Neural progenitor cell (in vitro differentiated cells): ENCODE measurements around the gene CEP164. TPM values are rescaled to one million over a fixed set of nuclear protein-coding genes. Genes with fewer than 3 reads are reported as not detected.

Experiments used
- DNase-seq: peaks from one replicate; pipeline ENCODE4 v3.0.0-alpha.2; 2016; ENCODE audit warnings: low spot score
- H2AFZ ChIP-seq: fragments of 200-600 bp; sonication (generic); replicated peaks from 2 replicates; pipeline ENCODE4 v1.6.1; 2016; ENCODE audit warnings: antibody characterized with exemption
- H3F3A ChIP-seq: fragments of 200-600 bp; sonication (generic); 2 replicates; pipeline ENCODE4 v1.6.1; 2016; ENCODE audit warnings: antibody characterized with exemption, low read depth
- H3K27ac ChIP-seq: fragments of 200-600 bp; sonication (generic); 2 replicates; pipeline ENCODE4 v1.5.1; 2016; ENCODE audit warnings: mild to moderate bottlenecking
- H3K27me3 ChIP-seq: fragments of 200-600 bp; sonication (generic); 2 replicates; pipeline ENCODE4 v1.6.1; 2016; ENCODE audit warnings: mild to moderate bottlenecking, moderate library complexity
- H3K36me3 ChIP-seq: fragments of 200-600 bp; sonication (generic); 2 replicates; pipeline ENCODE4 v1.5.1; 2016
- H3K4me1 ChIP-seq: fragments of 200-600 bp; sonication (generic); 2 replicates; pipeline ENCODE4 v1.6.1; 2016; ENCODE audit warnings: mixed run types
- H3K4me2 ChIP-seq: fragments of 200-600 bp; sonication (generic); 2 replicates; pipeline ENCODE4 v1.6.1; 2016
- H3K4me3 ChIP-seq: fragments of 200-600 bp; sonication (generic); 2 replicates; pipeline ENCODE4 v1.5.1; 2016
- H3K79me2 ChIP-seq: fragments of 200-600 bp; sonication (generic); 2 replicates; pipeline ENCODE4 v1.6.1; 2016; ENCODE audit warnings: low read depth
- H3K9ac ChIP-seq: fragments of 200-600 bp; sonication (generic); 2 replicates; pipeline ENCODE4 v1.6.1; 2016
- H3K9me3 ChIP-seq: fragments of 200-600 bp; sonication (generic); 2 replicates; pipeline ENCODE4 v1.5.1; 2016; ENCODE audit warnings: low read depth
- H4K20me1 ChIP-seq: fragments of 200-600 bp; sonication (generic); 2 replicates; pipeline ENCODE4 v1.6.1; 2016; ENCODE audit warnings: low read depth
- H3K27ac Mint-ChIP-seq: 3 replicates; pipeline ENCODE4 v1.8.0; 2021; ENCODE audit warnings: mixed read lengths
- H3K27me3 Mint-ChIP-seq: 2 replicates; pipeline ENCODE4 v1.8.0; 2022; ENCODE audit warnings: low read depth, mild to moderate bottlenecking, inconsistent platforms, moderate library complexity, mixed read lengths; ENCODE audit not compliant: insufficient read depth
- H3K36me3 Mint-ChIP-seq: 3 replicates; pipeline ENCODE4 v1.8.0; 2021; ENCODE audit warnings: mixed read lengths
- H3K4me1 Mint-ChIP-seq: 3 replicates; pipeline ENCODE4 v1.8.0; 2021; ENCODE audit warnings: mixed read lengths
- H3K4me3 Mint-ChIP-seq: 3 replicates; pipeline ENCODE4 v1.8.0; 2021; ENCODE audit warnings: mild to moderate bottlenecking, moderate library complexity, mixed read lengths
- H3K9me3 Mint-ChIP-seq: 3 replicates; pipeline ENCODE4 v1.8.0; 2020; ENCODE audit warnings: mixed read lengths
- EZH2 ChIP-seq: fragments of 200-600 bp; sonication (generic); IDR thresholded peaks from 2 replicates; pipeline ENCODE4 v1.6.1; 2017; ENCODE audit warnings: antibody characterized with exemption, mild to moderate bottlenecking, moderate library complexity
- EZH2phosphoT487 ChIP-seq: fragments of 200-600 bp; sonication (generic); IDR thresholded peaks from 2 replicates; pipeline ENCODE4 v1.6.1; 2017; ENCODE audit warnings: antibody characterized with exemption
- total RNA-seq: library from RNA; depleted of rRNA; stranded (reverse); fragments of >200 nt; gene quantifications from 2 replicates; pipeline ENCODE4 v1.2.3, GENCODE V29; 2015; ENCODE audit warnings: low replicate concordance
- TF ChIP-seq, protein P1 (sequence below): fragments of 200-600 bp; sonication (generic); IDR thresholded peaks from 2 replicates; pipeline ENCODE4 v1.5.1; 2017; ENCODE audit warnings: antibody characterized with exemption, mild to moderate bottlenecking

Gene CEP164
- total RNA-seq, 1 donor from 2014 or later = 24.2 TPM

DNA sequence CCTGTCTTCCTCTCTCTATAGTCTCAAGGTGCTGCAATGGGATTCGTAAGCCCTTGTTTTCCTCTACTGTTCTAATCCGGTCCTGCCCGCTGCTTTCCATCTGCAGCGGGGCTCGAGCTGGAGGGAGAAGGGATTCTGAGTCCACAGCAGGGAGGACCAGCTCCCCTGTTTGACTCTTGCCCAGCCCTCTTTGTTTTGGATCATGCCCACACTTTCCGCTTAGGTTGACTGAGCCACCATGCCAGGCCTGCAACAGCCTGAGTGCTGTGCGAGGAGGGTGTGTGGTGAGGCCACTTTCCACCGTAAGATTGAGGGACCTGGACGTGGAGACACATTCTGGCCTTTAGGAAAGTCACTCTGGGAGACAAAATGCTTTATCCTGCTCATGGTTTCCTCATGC lies 58.3 kb downstream of the CEP164 start:
- Histone ChIP-seq H3K4me1 (no peaks in the 10 kb centered on the region), H3K4me2 (no peak overlapping the region), H3K9ac (no peak overlapping the region), H3K27ac (no peak overlapping the region), H3K4me3 (no peak overlapping the region), H3K36me3 (no peaks in the 10 kb centered on the region), H4K20me1 (no peaks in the 10 kb centered on the region), H2AFZ (no peak overlapping the region), H3F3A (no peaks in the 10 kb centered on the region), H3K27me3 (no peaks in the 10 kb centered on the region), H3K79me2 (no peaks in the 10 kb centered on the region), H3K9me3 (no peaks in the 10 kb centered on the region)
- H3K36me3 Mint-ChIP-seq = peaks cover 21% of the 10 kb centered on the region
- DNase-seq = no peak
- H3K4me1 Mint-ChIP-seq = peaks cover 8% of the 10 kb centered on the region
- no peak overlapping the region for H3K4me3 Mint-ChIP-seq
- TF ChIP-seq EZH2 = no peak
- TF ChIP-seq, protein P1, sequence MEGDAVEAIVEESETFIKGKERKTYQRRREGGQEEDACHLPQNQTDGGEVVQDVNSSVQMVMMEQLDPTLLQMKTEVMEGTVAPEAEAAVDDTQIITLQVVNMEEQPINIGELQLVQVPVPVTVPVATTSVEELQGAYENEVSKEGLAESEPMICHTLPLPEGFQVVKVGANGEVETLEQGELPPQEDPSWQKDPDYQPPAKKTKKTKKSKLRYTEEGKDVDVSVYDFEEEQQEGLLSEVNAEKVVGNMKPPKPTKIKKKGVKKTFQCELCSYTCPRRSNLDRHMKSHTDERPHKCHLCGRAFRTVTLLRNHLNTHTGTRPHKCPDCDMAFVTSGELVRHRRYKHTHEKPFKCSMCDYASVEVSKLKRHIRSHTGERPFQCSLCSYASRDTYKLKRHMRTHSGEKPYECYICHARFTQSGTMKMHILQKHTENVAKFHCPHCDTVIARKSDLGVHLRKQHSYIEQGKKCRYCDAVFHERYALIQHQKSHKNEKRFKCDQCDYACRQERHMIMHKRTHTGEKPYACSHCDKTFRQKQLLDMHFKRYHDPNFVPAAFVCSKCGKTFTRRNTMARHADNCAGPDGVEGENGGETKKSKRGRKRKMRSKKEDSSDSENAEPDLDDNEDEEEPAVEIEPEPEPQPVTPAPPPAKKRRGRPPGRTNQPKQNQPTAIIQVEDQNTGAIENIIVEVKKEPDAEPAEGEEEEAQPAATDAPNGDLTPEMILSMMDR = no peak
- TF ChIP-seq EZH2phosphoT487 = no peak
- no peaks in the 10 kb centered on the region for H3K9me3 Mint-ChIP-seq
- no peak overlapping the region for H3K27ac Mint-ChIP-seq
- H3K27me3 Mint-ChIP-seq = no peaks in the 10 kb centered on the region

DNA sequence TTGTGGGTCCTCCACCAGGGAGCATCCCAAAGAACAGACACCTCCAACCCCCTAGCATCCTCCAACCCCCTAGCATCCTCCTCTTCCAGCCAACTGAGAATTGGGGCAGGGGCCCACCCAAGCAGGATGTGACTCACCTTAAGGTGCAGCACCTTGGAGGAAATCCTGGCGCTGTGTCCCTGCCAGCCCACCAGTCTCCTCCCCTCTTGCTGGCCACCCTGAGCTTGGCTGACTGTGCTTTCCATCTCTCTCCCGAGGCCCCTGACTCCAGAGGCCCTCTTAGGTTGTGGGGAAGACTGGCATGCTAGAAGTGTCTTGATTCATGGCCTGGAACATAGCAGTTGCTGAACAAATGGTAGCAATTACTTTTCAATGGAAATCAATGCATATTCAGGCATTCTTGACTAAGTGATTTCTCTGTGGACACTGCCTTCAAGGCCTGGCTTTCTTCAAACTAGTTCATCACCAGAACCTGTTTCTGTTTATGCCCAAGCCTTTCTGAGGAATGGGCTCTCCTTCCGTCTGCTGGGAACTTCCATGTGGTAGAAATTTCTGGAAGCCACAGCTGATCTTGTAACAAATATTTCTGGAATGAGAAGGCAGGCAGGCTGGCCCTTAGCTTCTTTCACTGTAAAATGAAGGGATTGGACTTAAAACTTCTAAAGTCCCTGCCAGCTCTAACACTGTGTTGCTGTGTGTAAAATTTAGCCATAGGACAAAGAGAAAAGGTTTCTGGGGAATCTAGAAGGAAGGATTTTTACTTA lies 60.5 kb downstream of the CEP164 start:
- Histone ChIP-seq H3F3A (no peaks in the 10 kb centered on the region), H3K4me1 (no peaks in the 10 kb centered on the region), H3K27me3 (no peaks in the 10 kb centered on the region), H3K4me3 (no peak overlapping the region), H3K79me2 (no peaks in the 10 kb centered on the region), H3K4me2 (no peak overlapping the region), H3K9me3 (no peaks in the 10 kb centered on the region), H4K20me1 (no peaks in the 10 kb centered on the region), H3K9ac (no peak overlapping the region), H2AFZ (no peak overlapping the region), H3K36me3 (no peaks in the 10 kb centered on the region), H3K27ac (no peak overlapping the region)
- H3K4me3 Mint-ChIP-seq = no peak overlapping the region
- H3K27ac Mint-ChIP-seq = no peak overlapping the region
- no peak for DNase-seq
- no peaks in the 10 kb centered on the region for H3K9me3 Mint-ChIP-seq
- H3K4me1 Mint-ChIP-seq = no peaks in the 10 kb centered on the region
- TF ChIP-seq EZH2phosphoT487 (no peak), EZH2 (no peak)
- TF ChIP-seq, protein P1 = no peak
- no peaks in the 10 kb centered on the region for H3K27me3 Mint-ChIP-seq
- H3K36me3 Mint-ChIP-seq = peaks cover 19% of the 10 kb centered on the region

DNA sequence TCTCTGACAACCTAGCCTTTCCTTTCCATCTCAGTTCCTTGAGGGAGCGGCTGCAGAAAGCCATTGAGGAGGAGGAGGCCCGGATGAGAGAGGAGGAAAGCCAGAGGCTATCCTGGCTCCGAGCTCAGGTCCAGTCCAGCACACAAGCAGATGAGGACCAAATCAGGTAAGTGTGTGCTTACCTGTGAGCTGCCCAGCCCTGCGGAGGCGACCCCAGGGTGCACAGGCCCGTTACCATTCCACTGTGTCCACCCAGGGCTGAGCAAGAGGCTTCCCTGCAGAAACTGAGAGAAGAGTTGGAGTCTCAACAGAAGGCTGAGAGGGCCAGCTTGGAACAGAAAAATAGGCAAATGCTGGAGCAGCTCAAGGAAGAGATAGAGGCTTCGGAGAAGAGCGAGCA lies 63.1 kb downstream of the CEP164 start:
- H3K4me3 Mint-ChIP-seq = no peak overlapping the region
- Histone ChIP-seq H2AFZ (no peak overlapping the region), H3K79me2 (no peaks in the 10 kb centered on the region), H3K4me3 (no peak overlapping the region), H3K4me1 (no peaks in the 10 kb centered on the region), H3K36me3 (no peaks in the 10 kb centered on the region), H3K27ac (no peak overlapping the region), H3K9me3 (no peaks in the 10 kb centered on the region), H3K27me3 (no peaks in the 10 kb centered on the region), H3K9ac (no peak overlapping the region), H4K20me1 (no peaks in the 10 kb centered on the region), H3F3A (no peaks in the 10 kb centered on the region), H3K4me2 (no peak overlapping the region)
- H3K36me3 Mint-ChIP-seq = peaks cover 17% of the 10 kb centered on the region
- H3K27ac Mint-ChIP-seq = no peak overlapping the region
- H3K9me3 Mint-ChIP-seq = no peaks in the 10 kb centered on the region
- no peak for DNase-seq
- no peaks in the 10 kb centered on the region for H3K4me1 Mint-ChIP-seq
- peaks cover 2% of the 10 kb centered on the region for H3K27me3 Mint-ChIP-seq
- TF ChIP-seq, protein P1 = no peak
- TF ChIP-seq EZH2 (no peak), EZH2phosphoT487 (no peak)
